Activated CD8-positive, alpha-beta memory T cell treated with anti-CD3 and anti-CD28 coated beads, Interleukin-2, amount 50 U/mL, for 24 hours (primary cell): ENCODE data around the gene LTA4H.

Experiments used
- DNase-seq: peaks from one replicate; pipeline ENCODE4 v3.0.0-alpha.2; 2020; ENCODE audit errors: extremely low read depth

The LTA4H gene

GRCh38 chr12:95956557-95957145 lies 78.7 kb downstream of the LTA4H start:
- DNase-seq: no peak

- DNase-seq: no peak
These were observed 79.7 kb downstream of the LTA4H start for GRCh38 chr12:95955549-95956159.

- no peak for DNase-seq
These were observed 82.4 kb downstream of the LTA4H start for GRCh38 chr12:95953000-95953399.

DNA sequence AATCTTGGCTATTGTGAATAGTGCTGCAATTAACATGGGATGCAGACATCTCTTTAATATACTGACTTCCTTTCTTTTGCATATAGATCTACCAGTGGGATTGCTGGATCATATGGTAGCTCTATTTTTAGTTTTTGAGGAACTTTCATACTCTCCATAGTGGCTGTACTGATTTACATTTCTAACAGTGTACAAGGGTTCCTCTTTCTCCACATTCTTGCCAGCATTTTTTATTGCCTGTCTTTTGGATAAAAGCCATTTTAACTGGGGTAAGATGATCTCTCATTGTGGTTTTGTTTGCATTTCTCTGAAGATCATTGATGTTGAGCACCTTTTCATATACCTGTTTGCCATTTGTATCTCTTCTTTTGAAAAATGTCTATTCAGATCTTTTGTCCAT lies 83.9 kb downstream of the LTA4H start:
- DNase-seq: no peak
